Psoas muscle (tissue), 8 donors: ENCODE data around the gene RGS3. TPM values are rescaled to one million over a fixed set of nuclear protein-coding genes. Genes with fewer than 3 reads are reported as not detected.
A peak's percentile ranks its signal among the peaks of the same experiment; 100 is the strongest.

Source experiments
- ATAC-seq, 4 donors: fragments of 200-7000 bp; cut with Tn5 transposase; one replicate each; pipeline ENCODE4 v1.9.1; 2020; ENCODE audit warnings: moderate library complexity in 3 of 4, mild to moderate bottlenecking in 2 of 4
- DNase-seq, 2 donors: peaks; one replicate each; pipeline ENCODE4 v3.0.0-alpha.2; 2020
- H3K27ac ChIP-seq: fragments of 200-600 bp; one replicate; pipeline ENCODE4 v1.8.0; 2022
- H3K27me3 ChIP-seq, 3 donors: fragments of 200-600 bp in 1 of 3; one replicate each; pipeline versions ENCODE4 v1.6.1 to v1.8.0; 2013 to 2022; ENCODE audit warnings: low read length in 2 of 3, mild to moderate bottlenecking in 2 of 3, moderate library complexity in 1 of 3; ENCODE audit not compliant: insufficient read depth in 3 of 3
- H3K36me3 ChIP-seq, 2 donors: fragments of 200-600 bp in 1 of 2; one replicate each; pipeline versions ENCODE4 v1.6.1 to v1.8.0; 2013 to 2022; ENCODE audit warnings: low read depth in 1 of 2, mild to moderate bottlenecking in 1 of 2, moderate library complexity in 1 of 2; ENCODE audit not compliant: insufficient read depth in 1 of 2
- H3K4me1 ChIP-seq: fragments of 200-600 bp; one replicate; pipeline ENCODE4 v1.8.0; 2022
- H3K4me3 ChIP-seq: fragments of 200-600 bp; one replicate; pipeline ENCODE4 v1.8.0; 2022; ENCODE audit warnings: mild to moderate bottlenecking
- H3K9me3 ChIP-seq: fragments of 200-600 bp; one replicate; pipeline ENCODE4 v1.8.0; 2022
- WGBS, 3 donors: extraction: QIAGEN DNeasy Blood & Tissue Kit; methylation state at CpG; one replicate each; pipeline versions ENCODE4 v1.1.6 to v1.1.7; 2013; 5-methylcytosine and 5-hydroxymethylcytosine counted together
- intact Hi-C, 2 donors: fragments of 100-400 bp; cut with DNase I; formaldehyde crosslinking; loops; one replicate each; pipeline versions ENCODE4 v1.11.0 to v1.14.2; 2022
- polyA plus RNA-seq, 3 donors: library from polyadenylated mRNA; stranded (reverse); fragments of 200-250 nt; gene quantifications; one replicate each; pipeline ENCODE4 v1.2.3, GENCODE V29; 2013
- total RNA-seq, 4 donors: library from RNA; stranded (reverse); fragmentation: NEBNext Ultra II Directional in 2 of 4; extraction: Animal tissue kit (Norgen Biotek cat#: 25700) in 2 of 4; gene quantifications; one replicate each; pipeline versions ENCODE4 v1.2.1 to v1.2.4, GENCODE V29; 2021 to 2023
- TF ChIP-seq, protein P1 (sequence below): fragments of 200-600 bp; IDR thresholded peaks from one replicate; pipeline ENCODE4 v1.8.0; 2022; ENCODE audit warnings: antibody characterized with exemption
- donor health status: healthy with polysubstance abuse.
- donor health status: DM: no; HTN: no; CAD: no; lungs with moderate emphysema.
- donor health status: Bipolar disorder and iron deficiency.
- donor health status: healthy.
- donor health status: DM: yes; HTN: yes; CAD: no.
- donor health status: DM: no; HTN: no; CAD: no.
- donor health status: DM: no; HTN: no; CAD: no.
- donor health status: DM: yes; HTN: yes; CAD: no.

Gene RGS3
- total and polyA plus RNA-seq, 7 donors, result 7.1 to 38.1 (median 14.6) TPM

GRCh38 chr9:113506090-113506589 is 42.6 kb downstream of the RGS3 start:
- Histone ChIP-seq H3K27me3 (no peaks in the 10 kb centered on the region), H3K4me1 (peaks cover 2% of the 10 kb centered on the region), H3K9me3 (no peaks in the 10 kb centered on the region), H3K36me3 (peaks cover 0 to 5% of the 10 kb centered on the region in 2 donors), H3K4me3 (no peak overlapping the region), H3K27ac (no peak overlapping the region)
- 54 to 74% (median 61%) methylated on average over 9 of the region's 9 CpGs for WGBS, 3 donors
- ATAC-seq (no peak), DNase-seq (no peak)
- intact Hi-C loops, result no loop called here
- TF ChIP-seq, protein P1, sequence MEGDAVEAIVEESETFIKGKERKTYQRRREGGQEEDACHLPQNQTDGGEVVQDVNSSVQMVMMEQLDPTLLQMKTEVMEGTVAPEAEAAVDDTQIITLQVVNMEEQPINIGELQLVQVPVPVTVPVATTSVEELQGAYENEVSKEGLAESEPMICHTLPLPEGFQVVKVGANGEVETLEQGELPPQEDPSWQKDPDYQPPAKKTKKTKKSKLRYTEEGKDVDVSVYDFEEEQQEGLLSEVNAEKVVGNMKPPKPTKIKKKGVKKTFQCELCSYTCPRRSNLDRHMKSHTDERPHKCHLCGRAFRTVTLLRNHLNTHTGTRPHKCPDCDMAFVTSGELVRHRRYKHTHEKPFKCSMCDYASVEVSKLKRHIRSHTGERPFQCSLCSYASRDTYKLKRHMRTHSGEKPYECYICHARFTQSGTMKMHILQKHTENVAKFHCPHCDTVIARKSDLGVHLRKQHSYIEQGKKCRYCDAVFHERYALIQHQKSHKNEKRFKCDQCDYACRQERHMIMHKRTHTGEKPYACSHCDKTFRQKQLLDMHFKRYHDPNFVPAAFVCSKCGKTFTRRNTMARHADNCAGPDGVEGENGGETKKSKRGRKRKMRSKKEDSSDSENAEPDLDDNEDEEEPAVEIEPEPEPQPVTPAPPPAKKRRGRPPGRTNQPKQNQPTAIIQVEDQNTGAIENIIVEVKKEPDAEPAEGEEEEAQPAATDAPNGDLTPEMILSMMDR, result no peak

GRCh38 chr9:113507256-113507655 is 43.7 kb downstream of the RGS3 start:
- ATAC-seq, result no peak
- no peak for DNase-seq
- intact Hi-C loops, result no loop called here
- Histone ChIP-seq H3K27ac (no peak overlapping the region), H3K4me1 (peaks cover 13% of the 10 kb centered on the region), H3K4me3 (no peak overlapping the region), H3K27me3 (no peaks in the 10 kb centered on the region), H3K9me3 (no peaks in the 10 kb centered on the region), H3K36me3 (peaks cover 0 to 5% of the 10 kb centered on the region in 2 donors)
- 94 to 98% (median 95%) methylated on average over 19 of the region's 19 CpGs for WGBS, 3 donors
- TF ChIP-seq, protein P1, result no peak

DNA sequence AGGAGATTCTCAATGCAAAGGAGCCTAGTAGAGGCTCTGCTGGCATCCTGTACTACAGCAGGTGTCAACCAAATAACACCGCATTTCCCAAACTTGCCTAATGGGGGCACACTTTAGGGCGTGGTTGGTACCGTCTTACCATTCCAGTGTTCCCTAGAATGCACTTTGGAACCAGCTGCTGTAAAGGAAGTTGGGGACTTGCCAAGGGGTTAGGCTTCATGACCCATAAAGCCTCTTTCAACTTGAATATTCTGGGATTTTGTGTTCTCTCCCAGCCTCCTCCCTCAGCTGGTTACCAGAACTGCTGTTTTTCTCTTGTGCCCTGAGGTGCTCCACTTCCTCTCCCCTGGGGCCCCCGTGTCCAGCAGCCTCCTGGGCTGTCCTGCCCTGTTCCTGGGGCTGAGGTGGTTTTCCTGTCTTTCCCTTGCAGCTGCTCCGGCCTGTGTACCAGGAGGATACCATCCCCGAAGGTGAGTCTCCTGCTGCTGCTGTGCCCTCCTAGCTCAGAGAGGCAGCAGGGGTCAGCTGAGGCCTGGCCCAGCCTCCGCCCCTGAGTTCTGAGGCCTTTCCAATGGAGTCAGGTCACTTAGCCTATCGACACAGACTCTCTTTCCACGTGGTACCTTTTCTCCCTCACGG is 44.7 kb downstream of the RGS3 start:
- no peak overlapping the region for H3K4me3 ChIP-seq
- H3K4me1 ChIP-seq, result peaks cover 13% of the 10 kb centered on the region
- peaks cover 0 to 5% of the 10 kb centered on the region in 2 donors for H3K36me3 ChIP-seq
- WGBS, 3 donors, result 41 to 62% (median 60%) methylated on average over 10 of the region's 10 CpGs
- no peaks in the 10 kb centered on the region for H3K9me3 ChIP-seq
- no peak overlapping the region for H3K27ac ChIP-seq
- TF ChIP-seq, protein P1, result no peak
- ATAC-seq (peak in 2 of 4 donors; percentile 45 to 51), DNase-seq (no peak)
- H3K27me3 ChIP-seq, result no peaks in the 10 kb centered on the region
- intact Hi-C loops, result no loop called here

DNA sequence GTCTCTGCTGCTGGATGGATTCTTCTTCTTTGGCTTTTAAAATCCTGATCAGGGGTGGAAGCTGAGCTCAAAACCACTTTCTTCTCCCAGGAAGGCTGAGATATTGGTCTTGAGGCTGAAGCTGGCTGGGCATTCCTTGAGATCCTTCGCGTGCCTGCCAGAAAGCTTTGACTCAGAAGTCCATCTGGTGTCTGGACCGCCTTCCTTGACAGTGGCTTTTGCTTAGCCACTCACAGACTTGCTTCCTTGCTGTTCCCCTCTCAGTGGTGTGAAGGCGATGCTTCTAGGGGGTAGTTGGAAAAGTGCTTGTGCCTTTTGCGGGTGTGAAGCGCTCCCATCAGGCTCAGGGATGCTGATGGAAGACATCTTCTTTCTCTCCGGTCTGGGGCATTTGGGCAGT is 45.9 kb downstream of the RGS3 start:
- no peaks in the 10 kb centered on the region for H3K9me3 ChIP-seq
- WGBS, 3 donors, result 91 to 94% (median 94%) methylated on average over 7 of the region's 7 CpGs
- DNase-seq (no peak), ATAC-seq (no peak)
- H3K27ac ChIP-seq, result no peak overlapping the region
- H3K36me3 ChIP-seq, result peaks cover 0 to 9% of the 10 kb centered on the region in 2 donors
- TF ChIP-seq, protein P1, result no peak
- H3K4me1 ChIP-seq, result peaks cover 13% of the 10 kb centered on the region
- H3K4me3 ChIP-seq, result no peak overlapping the region
- H3K27me3 ChIP-seq, result no peaks in the 10 kb centered on the region
- intact Hi-C loops, result no loop called here
